Muscle layer of colon (tissue), 2 donors: ENCODE measurements around the gene TFF1.

Source experiments
- H3K27ac ChIP-seq: one replicate; pipeline ENCODE4 v1.7.0; 2013; ENCODE audit warnings: low read depth, mild to moderate bottlenecking, low read length, moderate library complexity
- H3K27me3 ChIP-seq, 2 donors: one replicate each; pipeline ENCODE4 v1.7.0; 2013; ENCODE audit warnings: low read length in 2 of 2, mild to moderate bottlenecking in 2 of 2; ENCODE audit not compliant: insufficient read depth in 2 of 2, control insufficient read depth in 1 of 2
- H3K36me3 ChIP-seq: one replicate; pipeline ENCODE4 v1.7.0; 2013; ENCODE audit warnings: mild to moderate bottlenecking, low read length; ENCODE audit not compliant: insufficient read depth
- H3K4me1 ChIP-seq: one replicate; pipeline ENCODE4 v1.7.0; 2013; ENCODE audit warnings: mild to moderate bottlenecking, low read length; ENCODE audit not compliant: insufficient read depth
- H3K4me3 ChIP-seq, 2 donors: one replicate each; pipeline ENCODE4 v1.7.0; 2013; ENCODE audit warnings: low read length in 2 of 2, low read depth in 1 of 2, mild to moderate bottlenecking in 1 of 2, moderate library complexity in 1 of 2
- H3K9ac ChIP-seq: one replicate; pipeline ENCODE4 v1.7.0; 2013; ENCODE audit warnings: low read length
- H3K9me3 ChIP-seq: one replicate; pipeline ENCODE4 v1.7.0; 2013; ENCODE audit warnings: mild to moderate bottlenecking, low read length
- donor health status: abdominal sarcoma.
- donor health status: Adenocarcinoma of cecum.

The TFF1 gene

GRCh38 chr21:42407476-42407875 lies 41.1 kb upstream of the TFF1 start:
- Histone ChIP-seq H3K4me3 (no peak overlapping the region), H3K27ac (no peak overlapping the region), H3K36me3 (no peaks in the 10 kb centered on the region), H3K27me3 (peaks cover 8% of the 10 kb centered on the region in 2 donors), H3K4me1 (no peaks in the 10 kb centered on the region), H3K9me3 (no peaks in the 10 kb centered on the region), H3K9ac (no peak overlapping the region)

- no peak overlapping the region for H3K9ac ChIP-seq
- H3K4me1 ChIP-seq = no peaks in the 10 kb centered on the region
- no peaks in the 10 kb centered on the region for H3K36me3 ChIP-seq
- H3K27ac ChIP-seq = no peak overlapping the region
- H3K9me3 ChIP-seq = no peaks in the 10 kb centered on the region
- H3K27me3 ChIP-seq = peaks cover 2 to 8% of the 10 kb centered on the region in 2 donors
- no peak overlapping the region for H3K4me3 ChIP-seq
These were observed 40.5 kb upstream of the TFF1 start for GRCh38 chr21:42406866-42407265.

GRCh38 chr21:42406201-42406621 lies 39.9 kb upstream of the TFF1 start:
- no peaks in the 10 kb centered on the region for H3K4me1 ChIP-seq
- no peaks in the 10 kb centered on the region for H3K9me3 ChIP-seq
- H3K9ac ChIP-seq = no peak overlapping the region
- no peak overlapping the region for H3K4me3 ChIP-seq
- H3K27ac ChIP-seq = no peak overlapping the region
- peaks cover 0 to 2% of the 10 kb centered on the region in 2 donors for H3K27me3 ChIP-seq
- no peaks in the 10 kb centered on the region for H3K36me3 ChIP-seq

- Histone ChIP-seq H3K9ac (no peak overlapping the region), H3K27me3 (no peaks in the 10 kb centered on the region), H3K4me3 (no peak overlapping the region), H3K9me3 (no peaks in the 10 kb centered on the region), H3K27ac (no peak overlapping the region), H3K36me3 (no peaks in the 10 kb centered on the region), H3K4me1 (no peaks in the 10 kb centered on the region)
These were observed 39.0 kb upstream of the TFF1 start for GRCh38 chr21:42405064-42406013.

- Histone ChIP-seq H3K4me1 (no peaks in the 10 kb centered on the region), H3K9me3 (no peaks in the 10 kb centered on the region), H3K4me3 (no peak overlapping the region), H3K9ac (no peak overlapping the region), H3K27ac (no peak overlapping the region), H3K27me3 (no peaks in the 10 kb centered on the region), H3K36me3 (no peaks in the 10 kb centered on the region)
These were observed 38.2 kb upstream of the TFF1 start for GRCh38 chr21:42404539-42404938.

GRCh38 chr21:42403611-42404231 lies 37.4 kb upstream of the TFF1 start, which contains the start of gene UBASH3A:
Gene UBASH3A (plus strand): TSS chr21:42403902. CDS start chr21:42403946, 44 bp downstream.
- no peaks in the 10 kb centered on the region for H3K4me1 ChIP-seq
- no peak within 1 kb of the TSS for H3K27ac ChIP-seq
- H3K36me3 ChIP-seq = no peaks in the 10 kb centered on the region
- no peak within 1 kb of the TSS for H3K9ac ChIP-seq
- no peak within 1 kb of the TSS for H3K4me3 ChIP-seq
- H3K27me3 ChIP-seq = no peaks in the 10 kb centered on the region
- no peaks in the 10 kb centered on the region for H3K9me3 ChIP-seq

- Histone ChIP-seq H3K9ac (no peak overlapping the region), H3K27me3 (no peaks in the 10 kb centered on the region), H3K4me1 (no peaks in the 10 kb centered on the region), H3K27ac (no peak overlapping the region), H3K36me3 (no peaks in the 10 kb centered on the region), H3K4me3 (no peak overlapping the region), H3K9me3 (no peaks in the 10 kb centered on the region)
These were observed 35.5 kb upstream of the TFF1 start for GRCh38 chr21:42401820-42402251.

- Histone ChIP-seq H3K4me3 (no peak overlapping the region), H3K27me3 (no peaks in the 10 kb centered on the region), H3K9ac (no peak overlapping the region), H3K9me3 (no peaks in the 10 kb centered on the region), H3K27ac (no peak overlapping the region), H3K36me3 (no peaks in the 10 kb centered on the region), H3K4me1 (no peaks in the 10 kb centered on the region)
These were observed 34.8 kb upstream of the TFF1 start for GRCh38 chr21:42401154-42401553.

- H3K27ac ChIP-seq = no peak overlapping the region
- H3K36me3 ChIP-seq = no peaks in the 10 kb centered on the region
- no peak overlapping the region for H3K4me3 ChIP-seq
- H3K9me3 ChIP-seq = no peaks in the 10 kb centered on the region
- no peak overlapping the region for H3K9ac ChIP-seq
- H3K4me1 ChIP-seq = no peaks in the 10 kb centered on the region
- no peaks in the 10 kb centered on the region for H3K27me3 ChIP-seq
These were observed 34.2 kb upstream of the TFF1 start for GRCh38 chr21:42400525-42400924.

GRCh38 chr21:42398436-42399028 lies 32.2 kb upstream of the TFF1 start:
- Histone ChIP-seq H3K27me3 (no peaks in the 10 kb centered on the region), H3K4me3 (no peak overlapping the region), H3K9me3 (no peaks in the 10 kb centered on the region), H3K4me1 (no peaks in the 10 kb centered on the region), H3K9ac (no peak overlapping the region), H3K36me3 (no peaks in the 10 kb centered on the region), H3K27ac (no peak overlapping the region)

- Histone ChIP-seq H3K4me1 (no peaks in the 10 kb centered on the region), H3K9me3 (no peaks in the 10 kb centered on the region), H3K27ac (no peak overlapping the region), H3K36me3 (no peaks in the 10 kb centered on the region), H3K27me3 (no peaks in the 10 kb centered on the region), H3K9ac (no peak overlapping the region), H3K4me3 (no peak overlapping the region)
These were observed 31.5 kb upstream of the TFF1 start for GRCh38 chr21:42397746-42398394.
